NCI-H146 treated with DMSO at 0.1 percent for 48 hours (cell line): Measurements from ENCODE around the gene RBM15B.
"Not testable (repeated sequence)": the region's sequence is repeated elsewhere in the genome, so short reads cannot be mapped to it uniquely, and the experiment has no call there.

ENCODE experiments used
- DNase-seq: peaks from one replicate; lab custom pipeline; 2025; ENCODE audit not compliant: unreplicated experiment; lab: John Stamatoyannopoulos, UW

RBM15B gene

GRCh38 chr3:51391075-51391565 lies at the start of gene RBM15B:
Gene RBM15B, plus strand, starts transcription at chr3:51391285. Its CDS starts 115 bp downstream, at chr3:51391400.
- peak; percentile 81 for DNase-seq

- DNase-seq, result no peak
Observed at GRCh38 chr3:51343918-51344687, 47.0 kb upstream of the RBM15B start.

GRCh38 chr3:51350751-51351150 lies 40.3 kb upstream of the RBM15B start:
- no peak for DNase-seq

- DNase-seq, result no peak
Observed at GRCh38 chr3:51353131-51353530, 38.0 kb upstream of the RBM15B start.

GRCh38 chr3:51353691-51354090 lies 37.4 kb upstream of the RBM15B start:
- no peak for DNase-seq

GRCh38 chr3:51354172-51354571 lies 36.9 kb upstream of the RBM15B start:
- DNase-seq, result no peak

GRCh38 chr3:51354731-51355615 lies 36.1 kb upstream of the RBM15B start:
- no peak for DNase-seq

- no peak for DNase-seq
Observed at GRCh38 chr3:51355891-51356578, 35.0 kb upstream of the RBM15B start.

- no peak for DNase-seq
Observed at GRCh38 chr3:51357856-51358255, 33.2 kb upstream of the RBM15B start.

- DNase-seq, result no peak
Observed at GRCh38 chr3:51358981-51359380, 32.1 kb upstream of the RBM15B start.

GRCh38 chr3:51360806-51361205 lies 30.3 kb upstream of the RBM15B start:
- DNase-seq, result no peak

- no peak for DNase-seq
Observed at GRCh38 chr3:51361746-51362145, 29.3 kb upstream of the RBM15B start.

GRCh38 chr3:51362476-51362875 lies 28.6 kb upstream of the RBM15B start:
- no peak for DNase-seq

GRCh38 chr3:51368276-51368675 lies 22.8 kb upstream of the RBM15B start:
- not testable (repeated sequence) for DNase-seq

GRCh38 chr3:51371943-51372557 lies 19.0 kb upstream of the RBM15B start:
- peak; percentile 1 for DNase-seq

- DNase-seq, result no peak
Observed at GRCh38 chr3:51373658-51374421, 17.2 kb upstream of the RBM15B start.

- no peak for DNase-seq
Observed at GRCh38 chr3:51374456-51374855, 16.6 kb upstream of the RBM15B start.

- DNase-seq, result no peak
Observed at GRCh38 chr3:51375136-51375535, 15.9 kb upstream of the RBM15B start.

- no peak for DNase-seq
Observed at GRCh38 chr3:51375571-51375970, 15.5 kb upstream of the RBM15B start.

GRCh38 chr3:51378065-51378464 lies 13.0 kb upstream of the RBM15B start:
- DNase-seq, result no peak
